HG03196 (cell line): ENCODE results near the gene TRAIP.
"Not testable (repeated sequence)": the region's sequence is repeated elsewhere in the genome, so short reads cannot be mapped to it uniquely, and the experiment has no call there.

Experiments used
- ATAC-seq: cut with Tn5 transposase; IDR thresholded peaks from one replicate; pipeline ENCODE4 v1.9.1; 2021; ENCODE audit not compliant: unreplicated experiment

The TRAIP gene, protein sequence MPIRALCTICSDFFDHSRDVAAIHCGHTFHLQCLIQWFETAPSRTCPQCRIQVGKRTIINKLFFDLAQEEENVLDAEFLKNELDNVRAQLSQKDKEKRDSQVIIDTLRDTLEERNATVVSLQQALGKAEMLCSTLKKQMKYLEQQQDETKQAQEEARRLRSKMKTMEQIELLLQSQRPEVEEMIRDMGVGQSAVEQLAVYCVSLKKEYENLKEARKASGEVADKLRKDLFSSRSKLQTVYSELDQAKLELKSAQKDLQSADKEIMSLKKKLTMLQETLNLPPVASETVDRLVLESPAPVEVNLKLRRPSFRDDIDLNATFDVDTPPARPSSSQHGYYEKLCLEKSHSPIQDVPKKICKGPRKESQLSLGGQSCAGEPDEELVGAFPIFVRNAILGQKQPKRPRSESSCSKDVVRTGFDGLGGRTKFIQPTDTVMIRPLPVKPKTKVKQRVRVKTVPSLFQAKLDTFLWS

DNA sequence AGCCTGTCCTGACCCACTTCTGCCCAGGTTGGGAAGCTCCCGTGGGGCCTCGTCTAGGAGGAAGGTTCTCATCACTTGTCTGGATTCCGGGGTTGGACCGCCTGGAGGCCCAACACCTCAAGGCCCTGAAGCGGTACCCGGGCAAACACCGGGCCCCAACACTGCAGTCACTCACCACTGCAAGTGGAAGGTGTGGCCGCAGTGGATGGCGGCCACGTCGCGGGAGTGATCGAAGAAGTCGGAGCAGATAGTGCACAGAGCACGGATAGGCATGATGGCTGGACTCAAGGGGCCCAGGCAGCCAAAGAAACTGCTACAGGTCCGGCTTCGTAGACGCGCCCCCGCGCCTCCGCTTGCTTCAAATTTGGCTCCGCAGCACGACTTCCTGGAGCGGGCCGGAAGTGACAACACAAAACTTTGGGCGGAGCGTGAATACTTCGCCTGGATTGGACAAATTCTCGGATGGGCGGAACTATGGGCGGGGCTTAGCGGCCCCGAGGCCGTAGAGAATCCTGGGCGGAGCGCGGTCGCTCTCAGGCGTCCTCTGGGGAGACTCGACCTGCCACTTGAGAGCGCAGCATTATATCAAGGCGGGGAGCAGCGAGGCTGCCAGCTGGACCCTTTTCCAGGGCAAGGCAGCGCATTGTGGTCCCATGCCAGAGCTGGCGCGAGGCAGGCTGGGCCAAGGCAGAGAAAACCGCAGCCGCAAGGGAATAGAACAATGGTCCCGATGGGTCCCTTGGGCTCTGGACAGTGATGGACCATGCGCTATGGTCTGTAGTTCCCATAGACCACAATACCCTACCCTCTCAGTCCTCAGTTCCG, at the start of gene TRAIP:
TSS of gene TRAIP (minus strand) at position 384 of the 825 bp plus-strand sequence. CDS start at position 273, 111 bp downstream.
- ATAC-seq, result peak; percentile 93

DNA sequence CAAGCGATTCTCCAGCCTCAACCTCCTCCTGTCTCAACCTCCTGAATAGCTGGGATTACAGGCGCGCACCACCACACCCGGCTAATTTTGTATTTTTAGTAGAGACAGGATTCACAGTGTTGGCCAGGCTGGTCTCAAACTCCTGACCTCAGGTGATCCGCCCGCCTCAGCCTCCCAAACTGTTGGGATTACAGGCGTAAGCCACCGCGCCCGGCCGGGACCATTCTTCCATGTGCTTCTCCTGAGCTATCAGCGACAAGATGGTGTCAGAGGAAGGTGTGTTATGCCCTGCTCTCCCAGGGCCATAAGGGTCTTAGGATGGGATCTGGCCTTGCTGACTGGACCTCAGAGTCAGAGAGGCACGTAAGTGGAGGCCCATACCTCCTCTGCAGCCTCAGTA, 48.1 kb upstream of the TRAIP start:
- ATAC-seq, result not testable (repeated sequence)

DNA sequence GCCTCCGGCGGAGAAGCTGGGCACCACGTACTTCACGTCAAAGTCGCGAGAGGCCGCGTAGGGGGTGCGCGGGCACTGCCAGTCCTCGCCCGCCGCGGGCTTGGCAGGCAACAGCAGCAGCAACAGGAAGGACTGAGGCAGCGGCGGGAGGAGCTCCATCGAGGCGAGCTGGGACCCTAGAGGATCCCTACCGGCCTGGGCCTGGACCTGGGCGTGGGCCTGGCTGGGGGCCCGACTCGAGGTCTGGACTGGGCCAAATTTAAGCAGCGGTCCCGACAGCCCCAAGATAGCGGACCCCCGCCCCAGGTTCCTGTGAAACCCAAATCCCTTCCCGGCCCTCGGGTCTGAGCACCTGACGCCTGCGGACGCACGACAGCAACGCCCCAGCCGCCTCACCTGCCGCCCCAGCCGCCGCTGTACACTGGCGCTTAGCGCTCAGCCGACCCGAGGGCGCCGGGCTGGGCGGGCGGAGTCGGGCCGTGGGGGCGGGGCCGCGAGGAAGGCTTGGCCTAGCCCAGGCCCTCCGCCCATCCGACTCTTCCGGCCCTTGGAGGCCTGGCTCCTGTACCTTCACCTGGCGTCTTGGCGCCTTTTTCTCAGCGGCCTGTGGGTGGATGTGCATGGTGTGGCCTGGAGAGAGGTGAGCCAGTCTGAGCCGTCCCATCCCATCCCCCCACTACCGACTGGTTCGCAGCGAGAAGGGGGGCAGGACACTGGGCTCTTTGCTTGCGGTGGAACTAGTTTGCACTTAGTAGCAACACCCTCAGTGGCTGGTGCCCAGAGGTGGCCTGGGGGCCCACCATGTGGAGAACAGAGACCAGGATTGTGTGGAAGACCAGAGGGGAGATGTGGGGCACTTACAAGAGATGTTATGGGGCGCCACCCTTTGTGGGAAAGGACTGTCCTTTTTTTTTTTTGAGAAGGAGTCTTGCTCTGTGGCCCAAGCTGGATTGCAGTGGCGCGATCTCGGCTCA, 47.4 kb upstream of the TRAIP start, which contains the start of gene MST1R:
TSS of gene MST1R (minus strand) at position 423 of the 974 bp plus-strand sequence. CDS start at position 159, 264 bp downstream.
- peak; percentile 58 for ATAC-seq

DNA sequence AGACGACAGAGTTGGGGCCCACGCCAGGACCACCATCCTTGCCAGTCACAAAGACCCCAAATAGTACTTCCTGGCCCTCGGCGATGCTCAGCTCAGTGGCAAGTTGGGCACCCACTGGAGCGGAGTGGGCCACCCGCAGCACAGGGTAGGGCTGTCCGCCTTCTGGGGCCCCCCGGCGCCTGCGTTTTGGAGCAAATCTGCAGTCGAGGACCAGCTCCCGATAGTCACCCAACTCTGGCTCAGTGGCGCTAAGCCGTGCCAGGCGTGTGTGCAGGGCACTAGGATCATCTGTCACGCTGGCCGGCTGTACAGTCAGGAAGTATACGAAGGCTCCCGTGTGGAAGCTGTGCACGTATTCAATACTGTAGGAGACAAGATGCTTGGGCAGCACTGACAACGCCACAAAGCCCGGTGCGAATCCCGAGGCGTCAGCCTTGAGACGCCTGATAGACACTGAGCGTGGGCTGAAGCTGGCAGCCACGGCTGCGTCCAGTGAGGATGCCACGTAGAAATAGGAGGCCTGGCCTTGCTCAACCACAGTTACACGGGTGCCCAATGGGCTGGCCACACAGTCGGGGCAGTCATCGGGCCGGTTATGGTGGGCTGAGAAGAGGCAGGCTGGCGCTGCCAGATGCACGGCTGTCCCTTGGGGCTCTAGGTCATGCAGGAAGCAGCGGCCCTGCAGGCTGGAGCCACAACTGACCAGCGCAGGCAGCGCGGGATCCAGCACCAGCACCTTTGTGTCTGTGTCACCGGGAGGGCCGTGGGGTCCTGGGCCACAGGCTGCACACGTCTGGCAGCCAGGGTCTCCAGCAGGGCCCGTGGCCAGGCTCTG, 46.4 kb upstream of the TRAIP start:
- ATAC-seq, result no peak

DNA sequence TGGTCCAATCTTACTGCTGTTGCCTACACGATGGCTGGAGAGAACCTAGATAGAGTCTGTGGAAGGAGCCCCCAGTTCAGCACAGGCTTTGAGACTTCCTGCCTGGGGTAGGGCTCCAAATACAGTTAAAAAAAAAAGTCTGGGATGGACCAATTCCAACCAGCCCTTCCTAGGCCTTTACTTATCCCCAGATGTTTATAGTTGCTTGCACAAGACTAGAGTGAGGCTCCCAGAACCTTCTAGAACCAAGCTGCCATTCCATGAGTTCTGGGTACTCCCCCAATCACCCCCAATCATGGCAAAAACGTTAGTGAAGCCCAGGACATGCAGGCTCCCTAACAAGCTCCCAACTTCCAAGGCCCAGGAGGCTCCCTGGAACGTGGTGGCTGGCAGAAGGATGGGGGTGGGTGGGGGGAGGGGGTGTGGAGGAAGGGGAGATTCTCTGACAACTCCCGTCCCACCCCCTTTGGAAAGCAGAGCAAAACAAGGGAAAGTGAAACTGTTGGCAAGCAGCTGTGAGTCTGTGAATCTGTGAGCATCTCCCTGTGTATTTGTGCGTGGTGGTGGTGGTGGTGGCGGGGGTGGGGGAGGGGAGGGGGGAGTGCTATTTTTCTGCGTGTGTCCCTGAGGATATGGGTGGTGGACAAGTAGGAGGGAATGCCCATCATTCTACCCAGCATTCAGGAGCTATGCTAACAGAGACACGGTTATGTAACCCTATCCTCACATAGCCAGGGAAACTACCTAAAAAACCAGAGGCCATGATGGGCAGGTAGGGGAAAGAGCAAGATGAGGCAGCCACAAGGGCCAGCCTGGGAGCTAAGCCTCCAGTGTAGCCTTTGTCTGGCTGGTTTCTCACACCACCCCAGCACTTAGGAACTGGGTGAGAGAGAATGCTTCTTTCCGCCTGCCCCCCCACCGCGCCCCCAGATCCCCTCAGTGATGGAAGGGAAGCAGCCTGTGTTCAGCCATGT, 45.3 kb upstream of the TRAIP start:
- ATAC-seq, result no peak

DNA sequence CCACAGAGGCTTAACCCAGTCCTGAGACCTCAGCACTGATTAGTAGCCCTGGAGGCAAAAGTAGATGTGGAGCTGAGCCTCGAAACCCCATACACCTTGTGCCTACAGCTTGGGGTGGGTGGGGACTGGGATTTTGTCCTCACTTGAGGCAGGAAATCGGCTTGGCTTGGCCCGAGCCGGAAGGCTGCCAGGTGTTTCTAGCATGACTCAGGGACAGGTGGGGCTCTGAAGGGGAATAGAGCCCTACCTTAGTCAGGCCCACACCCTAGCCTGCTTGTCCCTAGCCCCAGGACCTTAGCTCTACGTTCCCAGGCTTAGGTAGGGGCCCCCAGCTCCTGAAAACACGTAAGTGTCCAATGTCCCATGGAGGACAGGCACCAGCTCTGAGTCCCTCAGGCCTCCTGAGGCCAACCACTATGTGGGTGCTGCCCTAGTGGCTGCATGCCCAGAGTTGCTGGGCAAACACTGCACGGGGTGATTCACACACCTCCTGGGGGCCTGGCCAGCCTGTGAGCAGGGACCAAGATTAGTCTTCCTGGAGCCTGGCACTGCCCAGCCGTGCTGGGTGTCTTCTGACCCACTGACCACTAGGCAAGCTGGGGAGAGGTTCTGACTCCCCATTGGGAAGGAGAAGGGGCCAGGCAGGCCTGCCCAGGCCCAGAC, 44.3 kb upstream of the TRAIP start:
- no peak for ATAC-seq

DNA sequence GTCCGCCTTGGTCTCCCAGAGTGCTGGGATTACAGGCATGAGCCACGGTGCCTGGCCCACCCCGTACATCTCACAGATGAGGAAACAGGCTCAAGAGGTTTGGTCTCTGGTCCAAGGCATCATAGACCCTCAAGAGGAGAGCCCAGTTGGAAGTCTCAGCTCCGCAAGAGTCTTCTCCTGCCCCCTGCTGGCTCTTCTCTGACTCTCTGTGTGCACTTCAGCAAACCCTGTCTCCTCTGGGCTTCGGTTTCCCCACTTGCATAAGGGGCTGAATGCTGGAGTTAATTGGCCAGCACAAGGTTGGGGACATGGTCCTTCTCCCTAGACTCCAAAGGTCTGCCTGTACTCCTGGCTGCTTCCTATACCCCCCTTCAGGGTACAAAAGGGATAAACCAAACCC, 43.5 kb upstream of the TRAIP start:
- no peak for ATAC-seq

DNA sequence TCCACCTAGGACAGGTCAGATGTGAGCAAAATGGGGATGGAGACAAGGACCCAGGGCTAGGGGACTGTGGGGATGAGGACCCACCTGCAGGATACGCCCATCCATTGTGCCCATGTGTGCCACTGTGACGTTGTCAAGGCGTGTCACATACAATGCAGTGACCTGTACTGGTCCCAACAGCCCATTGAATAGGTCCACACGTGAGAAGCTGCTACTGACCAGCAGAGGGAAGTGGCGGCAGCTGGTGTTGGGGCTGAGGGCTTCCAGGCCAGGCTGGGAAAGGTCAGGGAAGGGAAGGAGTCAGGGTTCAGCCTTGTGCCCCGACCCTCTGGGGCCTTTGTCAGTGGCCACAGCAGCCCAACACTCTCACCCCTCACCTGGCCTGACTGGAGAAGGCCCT, 42.6 kb upstream of the TRAIP start:
- ATAC-seq, result no peak

DNA sequence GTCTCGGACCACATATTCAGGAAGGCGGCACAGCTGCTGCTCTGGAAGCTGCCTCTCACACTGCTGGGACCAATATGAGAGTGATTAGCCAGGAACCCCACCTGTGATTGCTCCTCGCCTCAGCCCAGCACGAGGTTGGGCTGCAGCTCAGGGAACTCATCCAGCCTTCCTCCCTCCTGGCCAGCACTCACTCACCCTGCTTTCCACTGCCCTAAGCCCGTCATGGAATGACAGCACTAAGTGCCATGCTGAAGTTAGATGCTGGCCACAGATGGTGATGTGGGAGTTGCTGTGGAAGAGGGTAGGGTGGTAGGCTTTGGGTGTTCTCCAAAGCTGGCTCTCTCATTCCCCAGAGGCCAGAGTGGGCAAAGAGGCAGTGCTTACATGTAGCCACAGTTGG, 40.0 kb upstream of the TRAIP start:
- ATAC-seq, result no peak

DNA sequence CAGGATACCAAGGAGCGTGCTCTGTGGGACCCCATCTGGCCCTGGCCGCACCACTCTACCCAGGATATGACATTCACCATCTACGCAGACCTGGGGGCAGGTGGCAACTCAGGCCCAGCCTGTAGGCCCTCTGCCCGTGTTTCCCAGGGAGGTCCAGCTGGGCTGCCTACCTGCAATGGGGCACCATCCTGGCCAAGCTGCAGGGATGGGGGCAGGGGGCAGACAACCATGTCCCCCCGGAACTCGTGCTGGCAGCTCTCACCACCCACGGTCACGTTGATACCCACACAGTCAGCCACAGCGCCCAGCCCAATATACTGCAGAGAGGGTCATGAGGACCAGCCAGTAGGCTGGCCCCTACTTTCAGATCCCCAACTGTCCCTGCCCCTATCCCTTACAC, 39.4 kb upstream of the TRAIP start:
- no peak for ATAC-seq

DNA sequence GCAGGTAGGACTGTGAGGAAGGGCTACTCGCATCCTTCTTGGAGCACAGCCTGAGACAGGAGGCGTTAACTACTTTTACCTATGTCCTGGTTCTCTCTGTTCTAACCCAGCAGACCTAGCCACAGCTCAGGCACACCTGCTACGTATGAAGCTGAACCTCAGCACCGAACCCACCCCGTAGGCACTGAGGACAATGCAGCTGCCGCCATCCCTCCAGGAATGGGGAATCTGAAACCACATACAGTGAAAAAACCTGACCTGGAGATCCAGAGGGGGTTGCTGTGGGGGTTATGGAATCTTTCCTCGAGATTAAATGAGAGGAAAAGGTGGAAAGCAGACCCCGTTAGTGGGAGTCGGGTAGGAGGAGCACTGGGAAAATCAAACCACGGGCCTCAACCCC, 32.9 kb upstream of the TRAIP start:
- no peak for ATAC-seq

DNA sequence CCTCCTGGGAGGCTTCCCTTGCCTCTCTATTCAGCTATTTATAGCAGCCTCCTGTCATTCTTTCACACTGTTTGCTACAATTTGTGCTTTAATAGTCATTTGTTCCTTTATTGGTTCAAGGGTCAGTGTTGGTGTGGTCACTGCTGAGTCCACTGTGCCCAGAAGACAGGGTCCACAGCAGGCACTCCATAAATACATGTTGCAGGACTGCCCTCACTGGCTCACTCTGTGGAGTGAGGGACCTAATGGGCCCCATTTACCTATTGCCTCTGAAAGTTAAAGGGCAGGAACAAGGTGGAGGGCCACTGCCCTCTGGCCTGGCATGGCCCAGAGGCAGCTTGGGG, 30.5 kb upstream of the TRAIP start:
- ATAC-seq, result no peak

DNA sequence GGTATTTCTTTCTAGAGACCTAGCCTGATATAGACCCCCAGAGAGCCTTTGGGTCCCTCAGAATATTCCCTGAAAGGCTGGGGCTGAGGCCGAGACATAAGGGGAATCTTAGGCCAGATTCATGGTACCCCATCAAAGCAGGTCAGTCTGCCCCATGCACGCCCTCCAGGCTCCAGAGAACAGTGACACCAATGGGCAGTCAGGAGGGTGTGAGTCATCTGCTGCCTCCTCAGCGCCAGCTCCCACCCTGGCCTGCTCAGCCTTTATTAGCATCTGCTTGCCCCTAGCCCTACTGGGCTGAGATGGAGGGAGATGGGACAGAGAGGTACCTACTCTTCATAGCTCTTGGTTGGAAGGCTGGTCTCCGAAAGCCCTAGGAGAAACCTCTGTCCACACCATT, 27.6 kb upstream of the TRAIP start:
- no peak for ATAC-seq

DNA sequence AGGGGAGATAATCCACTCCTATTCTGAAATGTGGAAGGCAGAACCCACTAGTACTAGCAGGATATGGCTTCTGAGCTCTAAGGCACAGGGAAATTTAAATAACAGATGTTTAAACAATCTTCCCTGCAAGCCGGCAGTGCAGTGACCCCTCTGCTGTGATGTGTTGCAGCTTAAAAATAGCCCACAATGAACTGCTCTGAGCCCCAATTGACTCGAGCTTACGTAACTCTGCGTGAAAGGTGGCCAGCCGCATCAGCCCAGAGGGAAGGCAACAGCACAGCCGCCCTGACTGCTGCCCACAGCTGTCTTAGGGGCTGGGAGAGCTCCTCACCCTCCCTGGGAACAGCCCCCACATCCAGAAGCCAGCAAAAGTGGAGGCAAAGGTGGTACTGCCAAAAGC, 25.8 kb upstream of the TRAIP start:
- ATAC-seq, result no peak

DNA sequence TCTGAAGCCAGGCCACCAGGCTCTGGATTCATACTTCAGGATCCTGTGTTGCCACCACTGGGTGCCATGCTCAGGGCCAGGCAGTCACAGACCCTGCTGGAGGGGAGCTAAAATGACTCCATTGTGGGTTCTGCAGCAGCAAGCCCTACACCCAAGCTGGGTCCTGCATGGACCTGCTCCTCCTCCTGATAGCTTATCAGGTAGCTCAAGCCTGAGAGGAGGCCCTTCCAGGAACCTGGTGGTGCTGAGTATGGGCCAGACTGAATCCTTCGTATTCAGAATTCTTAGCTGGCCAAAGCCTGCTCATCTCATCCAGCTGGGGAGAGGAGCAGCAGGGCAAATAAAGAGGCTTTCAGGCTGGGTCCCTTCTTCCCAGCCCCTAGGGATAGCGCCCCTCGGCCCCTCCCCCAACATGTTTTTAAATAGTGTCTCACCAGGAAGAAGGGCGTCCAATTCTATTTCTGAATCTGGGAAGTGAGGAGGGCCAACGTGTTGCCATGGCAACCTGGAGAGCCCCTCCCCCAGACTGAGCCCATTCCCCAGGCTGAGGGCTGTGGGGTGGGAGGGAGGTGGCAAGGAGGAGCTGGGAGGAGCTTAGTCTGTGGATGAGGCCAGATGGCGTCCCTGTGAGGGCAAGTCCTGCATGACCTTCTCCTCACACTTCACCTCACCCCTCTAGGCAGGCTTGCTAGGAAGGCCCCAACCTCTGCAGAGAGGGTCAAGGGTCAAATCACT, 24.4 kb upstream of the TRAIP start:
- ATAC-seq, result no peak

DNA sequence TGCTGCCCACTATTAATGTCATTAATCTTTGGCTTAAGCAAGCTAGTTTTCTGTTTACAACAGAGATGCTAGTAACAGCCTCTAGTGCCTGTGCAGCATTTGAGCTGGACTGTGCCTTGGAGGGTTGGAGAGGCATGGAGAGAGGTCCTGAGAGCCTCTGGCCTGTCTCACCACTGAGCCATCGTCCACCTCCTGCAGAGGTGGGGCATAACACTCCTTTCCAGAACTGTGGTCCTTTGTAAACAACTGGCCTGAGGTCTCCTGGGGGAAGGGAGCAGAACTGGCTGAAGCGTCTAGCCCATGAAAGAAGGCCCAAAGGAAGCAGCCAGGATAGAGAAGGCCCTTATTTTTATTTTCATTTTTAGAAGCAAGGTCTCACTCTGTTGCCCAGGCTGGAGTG, 23.4 kb upstream of the TRAIP start:
- ATAC-seq, result no peak

DNA sequence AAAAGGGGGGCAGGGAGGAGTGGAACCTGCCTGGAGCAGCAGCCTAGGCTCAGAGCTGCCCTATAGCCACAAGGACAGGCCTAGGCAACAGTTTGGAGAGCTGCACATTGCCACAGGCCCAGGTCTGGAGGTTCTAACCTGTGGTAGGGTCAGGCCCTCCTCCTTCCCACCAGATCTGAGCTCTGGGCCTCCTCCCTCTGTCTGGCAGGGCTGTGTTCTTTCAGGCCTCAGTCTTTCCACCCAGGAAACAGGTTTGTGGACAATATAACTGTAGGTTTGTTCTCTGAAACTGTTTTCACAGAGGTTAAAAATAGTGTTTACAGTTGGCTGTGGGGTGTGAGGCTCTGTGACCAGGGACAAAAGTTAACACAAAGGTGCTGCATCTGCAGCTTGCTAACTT, 22.3 kb upstream of the TRAIP start:
- ATAC-seq, result no peak

DNA sequence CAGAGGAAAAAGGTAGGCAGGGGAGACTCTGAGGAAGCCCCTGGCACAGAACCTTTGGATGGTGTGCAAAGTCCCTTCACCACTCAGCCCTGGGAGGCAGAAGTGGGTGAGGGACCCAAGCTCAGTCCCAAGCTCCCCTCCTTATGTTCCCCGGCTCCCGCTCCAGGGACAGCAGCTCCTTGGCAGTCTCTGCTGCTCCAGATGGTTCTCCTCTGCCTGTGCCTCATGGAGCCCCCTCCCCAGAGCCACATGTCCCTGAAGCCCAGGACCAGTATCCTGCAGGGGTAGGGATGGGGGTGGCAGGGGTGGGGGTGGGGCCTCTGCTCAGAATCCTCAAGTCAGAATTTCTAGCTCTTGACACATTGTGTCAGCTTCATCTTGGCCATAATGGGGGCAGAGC, 21.4 kb upstream of the TRAIP start:
- ATAC-seq, result no peak
